Activated T-cell treated with anti-CD3 and anti-CD28 coated beads for 1 hour (primary cell): ENCODE measurements around the gene NBPF3.
A peak's percentile ranks its signal among the peaks of the same experiment; 100 is the strongest.
"Not testable (repeated sequence)": the region's sequence is repeated elsewhere in the genome, so short reads cannot be mapped to it uniquely, and the experiment has no call there.

Source experiments
- DNase-seq: peaks from one replicate; pipeline ENCODE4 v3.0.0-alpha.2; 2020; ENCODE audit warnings: low read depth

NBPF3 gene, protein sequence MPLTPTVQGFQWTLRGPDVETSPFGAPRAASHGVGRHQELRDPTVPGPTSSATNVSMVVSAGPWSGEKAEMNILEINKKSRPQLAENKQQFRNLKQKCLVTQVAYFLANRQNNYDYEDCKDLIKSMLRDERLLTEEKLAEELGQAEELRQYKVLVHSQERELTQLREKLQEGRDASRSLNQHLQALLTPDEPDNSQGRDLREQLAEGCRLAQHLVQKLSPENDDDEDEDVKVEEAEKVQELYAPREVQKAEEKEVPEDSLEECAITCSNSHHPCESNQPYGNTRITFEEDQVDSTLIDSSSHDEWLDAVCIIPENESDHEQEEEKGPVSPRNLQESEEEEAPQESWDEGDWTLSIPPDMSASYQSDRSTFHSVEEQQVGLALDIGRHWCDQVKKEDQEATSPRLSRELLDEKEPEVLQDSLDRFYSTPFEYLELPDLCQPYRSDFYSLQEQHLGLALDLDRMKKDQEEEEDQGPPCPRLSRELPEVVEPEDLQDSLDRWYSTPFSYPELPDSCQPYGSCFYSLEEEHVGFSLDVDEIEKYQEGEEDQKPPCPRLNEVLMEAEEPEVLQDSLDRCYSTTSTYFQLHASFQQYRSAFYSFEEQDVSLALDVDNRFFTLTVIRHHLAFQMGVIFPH

DNA sequence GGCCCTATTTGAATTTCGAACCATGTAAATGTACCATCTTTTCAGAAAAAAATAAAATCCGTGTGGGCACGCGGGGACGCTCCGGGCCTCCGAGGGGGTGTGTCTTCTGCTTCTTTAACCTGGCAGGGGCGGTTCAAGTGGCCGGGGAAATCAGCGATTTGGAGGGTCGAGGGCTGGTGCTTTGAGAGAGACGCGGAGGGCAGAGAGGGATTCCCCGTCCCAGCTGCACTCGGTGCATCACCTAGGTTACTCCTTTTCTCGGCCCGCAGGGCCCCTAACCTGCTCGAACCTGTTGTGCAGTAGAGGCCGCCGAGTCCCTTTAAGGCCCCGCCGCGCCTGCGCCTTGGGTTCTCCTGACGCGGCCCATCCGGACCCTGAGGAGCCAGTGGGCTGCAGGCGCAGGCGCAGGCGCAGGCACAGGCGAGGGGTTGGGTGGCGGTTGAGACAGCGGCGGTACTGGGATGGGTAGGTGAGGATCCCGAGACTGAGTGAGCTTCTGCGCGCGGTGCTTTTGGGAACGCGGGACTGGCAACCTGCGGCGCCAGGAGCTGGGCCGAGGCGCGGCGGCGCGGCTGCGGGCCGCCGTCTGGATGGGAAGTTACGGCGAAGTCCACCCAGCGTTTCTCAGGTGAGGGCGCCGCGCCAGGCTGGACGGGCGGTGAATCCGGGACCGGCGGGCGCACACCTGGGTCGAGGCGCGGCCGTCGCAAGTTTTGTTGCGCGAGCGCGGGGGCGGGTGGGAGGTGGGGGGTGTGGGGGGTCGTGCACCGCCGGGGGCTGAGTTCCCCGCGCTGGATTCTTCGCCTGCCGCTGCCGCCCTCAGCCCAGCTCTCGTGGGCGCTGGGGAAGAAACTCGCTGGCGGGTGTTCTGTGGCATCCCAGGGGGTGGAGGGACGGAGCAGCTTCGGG is at the start of gene NBPF3:
TSS of gene NBPF3 (plus strand) at position 417 of the 909 bp plus-strand sequence. CDS start 4,950 bp downstream, outside the sequence.
- peak; percentile 83 for DNase-seq

GRCh38 chr1:21391497-21391896 is 48.4 kb upstream of the NBPF3 start:
- DNase-seq, result no peak

DNA sequence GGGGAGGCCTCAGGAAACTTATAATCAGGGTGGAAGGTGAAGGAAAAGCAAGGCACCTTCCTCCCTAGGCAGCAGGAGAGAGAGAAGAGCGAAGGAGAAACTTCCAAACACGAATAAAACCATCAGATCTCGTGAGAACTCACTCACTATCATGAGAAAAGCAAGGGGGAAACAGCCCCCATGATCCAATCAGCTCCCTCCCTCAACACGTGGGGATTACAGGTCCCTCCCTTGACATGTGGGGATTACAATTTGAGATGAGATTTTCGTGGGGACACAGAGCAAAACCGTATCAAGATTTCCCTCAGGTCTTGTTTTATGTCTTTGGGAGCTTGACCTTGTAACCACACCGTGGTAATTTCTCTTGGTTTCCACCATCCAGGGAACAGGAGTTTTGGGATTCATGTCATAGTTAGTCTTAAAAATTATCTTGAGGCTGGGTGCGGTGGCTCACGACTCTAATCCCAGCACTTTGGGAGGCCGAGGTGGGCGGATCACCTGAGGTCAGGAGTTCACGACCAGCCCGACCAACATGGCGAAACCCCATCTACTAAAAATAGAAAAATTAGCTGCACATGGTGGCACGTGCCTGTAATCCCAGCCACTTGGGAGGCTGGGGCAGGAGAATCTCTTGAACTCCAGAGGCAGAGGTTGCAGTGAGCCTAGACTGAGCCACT is 47.2 kb upstream of the NBPF3 start:
- DNase-seq, result no peak

DNA sequence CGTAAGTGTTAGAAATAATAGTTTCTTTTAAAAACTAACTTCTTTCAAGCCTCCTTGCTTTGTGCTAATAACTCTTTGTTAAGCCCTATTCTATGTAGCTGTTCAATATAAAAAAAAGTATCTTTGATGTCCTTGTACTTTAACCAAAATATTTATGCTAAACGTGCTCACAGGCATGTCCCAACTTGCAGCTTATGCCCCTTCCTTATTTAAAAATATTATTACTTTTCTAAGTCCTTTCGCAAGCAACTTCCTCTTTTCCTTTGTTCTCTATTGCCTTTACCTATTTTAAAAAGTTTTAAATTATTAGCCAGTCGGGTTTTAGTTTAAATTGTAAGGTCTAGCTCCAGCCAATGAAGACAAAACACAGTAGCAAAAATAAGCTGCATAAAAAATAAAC is 43.4 kb upstream of the NBPF3 start:
- DNase-seq, result no peak

- no peak for DNase-seq
Observed at GRCh38 chr1:21397813-21398188, 42.1 kb upstream of the NBPF3 start.

DNA sequence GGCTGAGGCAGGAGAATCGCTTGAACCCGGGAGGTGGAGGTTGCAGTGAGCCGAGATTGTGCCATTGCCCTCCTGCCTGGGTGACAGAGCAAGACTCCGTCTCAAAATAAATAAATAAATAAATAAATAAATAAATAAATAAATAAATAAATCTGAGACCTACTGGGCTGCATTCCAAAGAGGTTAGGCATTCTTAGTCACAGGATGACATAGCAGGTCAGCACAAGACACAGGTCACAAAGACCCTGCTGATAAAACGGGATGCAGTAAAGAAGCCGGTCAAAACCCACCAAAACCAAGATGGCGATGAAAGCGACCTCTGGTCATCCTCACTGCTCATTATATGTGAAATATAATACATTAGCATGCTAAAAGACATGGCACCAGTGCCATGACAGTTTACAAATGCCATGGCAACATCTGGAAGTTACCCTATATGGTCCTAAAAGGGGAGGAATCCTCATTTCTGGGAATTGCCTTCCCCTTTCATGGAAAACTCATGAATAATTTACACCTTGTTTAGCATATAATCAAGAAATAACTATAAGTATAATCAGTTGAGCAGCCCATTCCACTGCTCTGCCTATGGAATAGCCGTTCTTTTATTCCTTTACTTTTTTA is 38.1 kb upstream of the NBPF3 start:
- not testable (repeated sequence) for DNase-seq

GRCh38 chr1:21406659-21407058 is 33.3 kb upstream of the NBPF3 start:
- DNase-seq, result no peak

DNA sequence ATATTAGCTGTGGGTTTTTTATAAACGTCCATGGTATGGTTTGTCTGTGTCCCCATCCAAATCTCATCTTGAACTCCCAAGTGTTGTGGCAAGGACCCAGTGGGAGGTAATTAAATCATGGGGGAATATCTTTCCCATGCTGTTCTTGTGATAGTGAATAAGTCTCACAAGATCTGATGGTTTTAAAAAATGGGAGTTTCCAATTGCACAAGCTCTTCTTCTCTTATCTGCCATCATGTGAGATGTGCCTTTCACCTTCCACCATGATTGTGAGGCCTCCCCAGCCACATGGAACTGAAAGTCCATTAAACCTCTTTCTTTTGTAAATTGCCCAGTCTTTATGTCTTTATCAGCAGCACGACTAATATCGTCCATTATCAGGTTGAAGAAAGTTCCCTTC is 30.0 kb upstream of the NBPF3 start:
- DNase-seq, result not testable (repeated sequence)

- no peak for DNase-seq
Observed at GRCh38 chr1:21414015-21414414, 25.9 kb upstream of the NBPF3 start.

DNA sequence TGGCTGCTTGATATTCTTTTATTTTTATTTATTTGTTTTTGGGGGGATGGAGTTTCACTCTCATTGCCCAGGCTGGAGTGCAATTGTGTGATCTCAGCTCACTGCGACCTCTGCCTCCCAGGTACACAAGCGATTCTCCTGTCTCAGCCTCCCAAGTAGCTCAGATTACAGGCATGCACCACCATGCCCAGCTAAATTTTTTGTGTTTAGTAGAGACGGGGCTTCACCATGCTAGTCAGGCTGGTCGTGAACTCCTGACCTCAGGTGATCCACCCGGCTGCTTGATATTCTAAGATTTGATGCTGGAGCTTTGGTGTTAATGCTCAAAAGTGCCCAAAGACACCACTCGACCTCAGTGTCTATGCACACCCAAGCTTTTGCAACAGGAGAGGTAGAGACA is 19.6 kb upstream of the NBPF3 start:
- DNase-seq, result not testable (repeated sequence)

GRCh38 chr1:21421307-21421706 is 18.6 kb upstream of the NBPF3 start:
- DNase-seq, result not testable (repeated sequence)

- DNase-seq, result not testable (repeated sequence)
Observed at GRCh38 chr1:21427798-21428480, 12.0 kb upstream of the NBPF3 start.

- DNase-seq, result not testable (repeated sequence)
Observed at GRCh38 chr1:21428481-21429073, 11.4 kb upstream of the NBPF3 start.

DNA sequence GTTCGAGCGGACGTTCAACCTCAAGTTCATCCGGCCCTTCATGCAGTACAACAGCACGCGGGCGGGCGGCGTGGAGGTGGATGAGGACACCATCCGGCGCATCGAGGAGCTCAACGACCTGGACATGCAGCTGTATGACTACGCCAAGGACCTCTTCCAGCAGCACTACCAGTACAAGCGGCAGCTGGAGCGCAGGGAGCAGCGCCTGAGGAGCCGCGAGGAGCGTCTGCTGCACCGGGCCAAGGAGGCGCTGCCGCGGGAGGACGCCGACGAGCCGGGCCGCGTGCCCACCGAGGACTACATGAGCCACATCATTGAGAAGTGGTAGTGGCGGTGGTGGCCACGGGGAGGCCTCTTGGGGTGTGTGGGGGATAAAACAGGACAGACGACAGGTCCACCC is 10.7 kb upstream of the NBPF3 start:
- not testable (repeated sequence) for DNase-seq

- not testable (repeated sequence) for DNase-seq
Observed at GRCh38 chr1:21430875-21431274, 9.1 kb upstream of the NBPF3 start.

DNA sequence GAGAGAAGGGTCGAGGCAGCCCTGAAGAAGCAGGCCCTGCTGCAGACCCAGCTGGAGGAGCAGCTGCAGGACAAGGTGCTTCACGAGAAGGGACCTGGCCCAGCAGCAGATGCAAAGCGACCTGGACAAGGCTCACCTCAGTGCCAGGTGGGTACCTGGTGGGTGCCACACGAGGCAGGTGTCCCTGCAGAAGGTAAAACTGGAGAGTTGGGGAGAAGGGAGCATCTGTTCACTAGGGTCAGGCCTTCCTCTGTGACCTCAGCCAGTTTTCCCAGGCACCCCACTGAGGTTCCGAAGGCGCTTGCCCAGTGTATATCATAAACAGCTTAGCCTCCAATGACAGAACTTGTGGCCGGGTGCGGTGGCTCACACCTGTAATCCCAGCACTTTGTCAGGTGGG is 5.5 kb upstream of the NBPF3 start:
- no peak for DNase-seq

DNA sequence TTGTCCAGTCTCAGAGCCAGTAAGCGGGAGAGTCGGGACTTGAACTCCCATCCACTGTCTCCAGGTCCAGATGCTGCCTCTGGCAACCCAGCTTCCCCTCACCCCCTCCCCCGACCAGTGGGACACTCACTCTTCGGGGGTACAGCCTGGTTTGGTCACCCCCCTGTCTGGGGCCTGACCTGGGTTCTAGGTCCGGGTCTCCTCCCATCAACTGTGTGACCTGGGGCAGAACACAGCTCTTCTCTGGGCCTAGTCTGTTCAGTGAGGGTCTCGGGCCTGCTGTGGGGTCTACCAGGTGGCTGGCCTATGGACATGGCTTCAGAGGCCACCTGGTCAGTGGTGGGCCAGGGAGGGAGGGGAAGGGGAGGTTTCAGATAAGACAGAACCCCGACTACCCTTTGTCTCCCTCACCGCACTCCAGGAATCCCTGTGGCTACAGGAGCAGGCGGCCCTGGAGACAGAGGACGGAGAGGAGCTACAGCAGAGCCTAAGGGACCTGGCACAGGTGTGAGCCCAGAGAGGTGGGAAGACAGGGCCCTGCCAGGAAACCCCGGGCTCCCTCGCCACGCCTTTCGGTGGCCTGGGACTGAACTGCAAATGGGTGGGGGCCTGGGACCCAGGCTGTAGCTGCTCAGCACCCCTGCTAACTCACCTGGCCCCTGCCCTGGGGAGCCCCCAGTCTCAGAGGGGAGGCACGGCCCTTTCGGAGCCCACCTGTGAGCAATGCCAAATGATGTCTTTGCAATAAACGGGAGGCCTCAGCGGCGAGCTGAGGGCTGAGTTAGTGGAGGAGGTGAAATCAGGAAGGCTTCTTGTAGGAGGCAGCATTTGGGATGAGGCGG is 4.1 kb upstream of the NBPF3 start:
- DNase-seq, result no peak

DNA sequence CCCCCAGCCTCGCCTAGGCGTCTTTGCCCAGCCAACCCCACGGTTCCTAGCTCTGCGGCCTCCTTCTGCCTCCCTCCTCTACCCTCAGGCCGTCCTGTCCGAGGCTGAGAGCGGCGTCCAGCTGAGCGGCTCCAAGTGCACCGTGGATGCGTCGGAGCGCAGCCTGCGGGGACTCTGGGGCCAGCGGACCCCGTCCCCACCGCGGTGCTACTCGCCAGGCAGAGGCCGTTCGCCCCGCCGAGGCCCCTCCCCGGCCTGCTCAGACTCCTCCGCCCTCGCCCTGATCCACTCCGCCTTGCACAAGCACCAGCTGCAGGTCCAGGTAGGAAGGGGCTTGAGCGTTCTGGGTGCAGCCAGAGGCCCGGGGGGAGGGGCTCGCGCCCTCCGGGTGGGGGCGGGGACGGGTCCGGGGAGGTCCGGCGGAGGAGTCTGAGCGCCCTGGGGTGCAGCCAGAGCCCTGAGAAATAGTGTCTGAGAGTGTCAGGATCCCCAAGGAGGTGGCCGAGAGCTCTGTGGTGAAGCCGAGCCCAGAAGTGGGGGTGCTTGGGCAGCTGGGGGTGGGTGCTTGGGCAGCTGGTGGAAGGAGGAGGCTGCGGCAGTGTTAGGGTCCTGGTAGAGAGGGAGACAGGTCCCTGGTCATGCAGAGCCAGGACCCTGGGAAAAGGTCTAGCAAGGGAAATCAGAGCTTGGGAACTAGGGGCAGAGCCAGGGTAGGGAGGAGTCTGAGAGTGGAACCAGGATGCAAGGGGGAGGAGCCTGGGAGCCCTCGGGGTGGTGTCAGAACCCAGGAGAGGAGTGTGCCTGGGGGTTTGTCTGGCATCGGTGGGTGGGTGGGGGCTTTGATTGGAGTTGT is 3.2 kb upstream of the NBPF3 start:
- DNase-seq, result no peak

GRCh38 chr1:21437341-21437640 is 2.6 kb upstream of the NBPF3 start:
- no peak for DNase-seq
